H1 (cell line): ENCODE measurements around the gene SCN3A. TPM values are rescaled to one million over a fixed set of nuclear protein-coding genes. Genes with fewer than 3 reads are reported as not detected.

ENCODE experiments used
- BACH1 ChIP-seq: IDR thresholded peaks from 2 replicates; pipeline ENCODE4 v1.6.1; 2012; ENCODE audit warnings: low read length, improper control_type of control experiment
- MAFK ChIP-seq: IDR thresholded peaks from 2 replicates; pipeline ENCODE4 v1.6.1; 2012; ENCODE audit warnings: low read depth, mild to moderate bottlenecking, improper control_type of control experiment, low read length
- RAD21 ChIP-seq, 2 experiments: IDR thresholded peaks in 1 of 2; conservative IDR thresholded peaks in 1 of 2; 2 replicates each; pipeline ENCODE4 v1.6.1; 2011; ENCODE audit warnings: low read depth in 2 of 2, low read length in 2 of 2, improper control_type of control experiment in 1 of 2, inconsistent platforms in 1 of 2, mild to moderate bottlenecking in 1 of 2, moderate library complexity in 1 of 2
- SUZ12 ChIP-seq: fragments of 200-600 bp; sonication (generic); IDR thresholded peaks from 2 replicates; pipeline ENCODE4 v1.6.1; 2012; ENCODE audit warnings: mild to moderate bottlenecking, inconsistent platforms, low read length, moderate library complexity, mixed read lengths
- polyA plus RNA-seq, 7 experiments: library from polyadenylated mRNA; depleted of rRNA in 3 of 7; stranded (reverse) in 5 of 7; unstranded in 2 of 7; fragments of >200 nt in 5 of 7; fragments of 200-250 nt in 2 of 7; gene quantifications; 1 replicate in 5 of 7; 2 replicates in 1 of 7; 4 replicates in 1 of 7; pipeline versions ENCODE4 v1.2.1 to v1.2.3, GENCODE V29; 2011 to 2013; ENCODE audit warnings: missing spikeins in 2 of 7, mixed read lengths in 2 of 7
- total RNA-seq: library from RNA; stranded (reverse); fragmentation: NEBNext Ultra II Directional; extraction: Animal tissue kit (Norgen Biotek cat#: 25700); gene quantifications from 2 replicates; pipeline ENCODE4 v1.2.1, GENCODE V29; 2021

Gene SCN3A
- total and polyA plus RNA-seq, 2 of the 8 experiments (the other 6 are each of a cell fraction or from before 2014, with no cell fraction given), result 0.02 TPM; not detected in 1

DNA sequence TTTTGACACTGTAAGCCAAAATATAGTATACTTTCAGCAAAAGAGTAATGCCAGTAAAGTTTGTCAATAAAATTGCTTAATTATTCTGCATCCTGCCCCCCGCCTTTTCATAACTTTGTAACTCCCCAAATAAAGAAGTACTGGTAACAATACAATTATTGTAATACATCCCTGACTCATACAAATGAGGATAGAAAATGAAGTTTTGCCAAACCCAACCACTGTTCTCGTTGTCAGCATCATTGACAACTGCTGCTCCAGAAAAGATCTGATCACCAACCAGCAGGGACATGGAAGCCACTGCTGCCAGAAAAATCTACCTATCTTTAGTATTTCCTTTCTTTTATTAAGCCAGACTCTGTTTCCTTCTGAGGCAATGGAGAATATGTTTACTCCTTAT lies 27.1 kb downstream of the SCN3A start (continued):
- TF ChIP-seq RAD21 (IDR thresholded peaks at IDR 0.05 in 1 of 2, conservative IDR thresholded peaks at IDR 0.05 in 1 of 2; ENCODE audit: low read depth in 2 of 2, low read length in 2 of 2) (no peak), MAFK (no peak), SUZ12 (no peak), BACH1 (no peak)
